ENCODE results near the gene PAK6.
A peak's percentile ranks its signal among the peaks of the same experiment; 100 is the strongest.

Gene PAK6

GRCh38 chr15:40269604-40270003, 30.7 kb downstream of the PAK6 start:
- DNase-seq: no peak
- in situ Hi-C loops (cut with MboI; ENCODE audit: low pct_unique_long_range_greater_than_20kb, low sequenced_read_pairs): loop anchor here (10.0 to 25.0 kb wide), 2 partner anchors 55 to 482 kb away; partner anchors contain the start of gene FSIP1

GRCh38 chr15:40270246-40270995, 31.6 kb downstream of the PAK6 start:
- no peak for DNase-seq
- in situ Hi-C loops (cut with MboI; ENCODE audit: low pct_unique_long_range_greater_than_20kb, low sequenced_read_pairs): loop anchor here (10.0 to 25.0 kb wide), 2 partner anchors 56 to 483 kb away; partner anchors contain the start of gene FSIP1

- no peak for DNase-seq
- in situ Hi-C loops (cut with MboI; ENCODE audit: low pct_unique_long_range_greater_than_20kb, low sequenced_read_pairs): loop anchor here (10.0 to 25.0 kb wide), 2 partner anchors 57 to 485 kb away; partner anchors contain the start of gene FSIP1
Observed at GRCh38 chr15:40271685-40272484, 33.0 kb downstream of the PAK6 start.

- in situ Hi-C loops (cut with MboI; ENCODE audit: low pct_unique_long_range_greater_than_20kb, low sequenced_read_pairs): loop anchor here (10.0 to 25.0 kb wide), 2 partner anchors 58 to 485 kb away; partner anchors contain the start of gene FSIP1
- DNase-seq: no peak
Observed at GRCh38 chr15:40272485-40273056, 33.7 kb downstream of the PAK6 start.

- in situ Hi-C loops (cut with MboI; ENCODE audit: low pct_unique_long_range_greater_than_20kb, low sequenced_read_pairs): loop anchor here (10.0 to 25.0 kb wide), 2 partner anchors 59 to 486 kb away; partner anchors contain the start of gene FSIP1
- DNase-seq: no peak
Observed at GRCh38 chr15:40273428-40273827, 34.6 kb downstream of the PAK6 start.

GRCh38 chr15:40274350-40275274, 35.7 kb downstream of the PAK6 start:
- in situ Hi-C loops (cut with MboI; ENCODE audit: low pct_unique_long_range_greater_than_20kb, low sequenced_read_pairs): loop anchor here (10.0 to 25.0 kb wide), 2 partner anchors 60 to 487 kb away; partner anchors contain the start of gene FSIP1
- DNase-seq: peak; percentile 95

GRCh38 chr15:40275523-40275922, 36.7 kb downstream of the PAK6 start:
- in situ Hi-C loops (cut with MboI; ENCODE audit: low pct_unique_long_range_greater_than_20kb, low sequenced_read_pairs): loop anchor here (10.0 kb wide), 1 partner anchor 61 kb away; no protein-coding TSS in a partner anchor
- DNase-seq: no peak

GRCh38 chr15:40275954-40276353, 37.1 kb downstream of the PAK6 start:
- in situ Hi-C loops (cut with MboI; ENCODE audit: low pct_unique_long_range_greater_than_20kb, low sequenced_read_pairs): loop anchor here (10.0 kb wide), 1 partner anchor 61 kb away; no protein-coding TSS in a partner anchor
- no peak for DNase-seq

GRCh38 chr15:40276927-40277326, 38.1 kb downstream of the PAK6 start:
- in situ Hi-C loops (cut with MboI; ENCODE audit: low pct_unique_long_range_greater_than_20kb, low sequenced_read_pairs): loop anchor here (10.0 kb wide), 1 partner anchor 62 kb away; no protein-coding TSS in a partner anchor

GRCh38 chr15:40277471-40277870, 38.6 kb downstream of the PAK6 start:
- in situ Hi-C loops (cut with MboI; ENCODE audit: low pct_unique_long_range_greater_than_20kb, low sequenced_read_pairs): loop anchor here (10.0 kb wide), 1 partner anchor 63 kb away; no protein-coding TSS in a partner anchor
- DNase-seq: peak; percentile 52

More at GRCh38 chr15:40276927-40277326, 38.1 kb downstream of the PAK6 start:
- no peak for DNase-seq

GRCh38 chr15:40278026-40278425, 39.2 kb downstream of the PAK6 start:
- DNase-seq: no peak
- in situ Hi-C loops (cut with MboI; ENCODE audit: low pct_unique_long_range_greater_than_20kb, low sequenced_read_pairs): loop anchor here (10.0 kb wide), 1 partner anchor 63 kb away; no protein-coding TSS in a partner anchor

GRCh38 chr15:40279437-40280141, 40.7 kb downstream of the PAK6 start:
- DNase-seq: peak; percentile 71
- in situ Hi-C loops (cut with MboI; ENCODE audit: low pct_unique_long_range_greater_than_20kb, low sequenced_read_pairs): loop anchor here (10.0 kb wide), 1 partner anchor 65 kb away; no protein-coding TSS in a partner anchor

GRCh38 chr15:40280260-40281056, 41.6 kb downstream of the PAK6 start:
- in situ Hi-C loops (cut with MboI; ENCODE audit: low pct_unique_long_range_greater_than_20kb, low sequenced_read_pairs): no loop called here
- no peak for DNase-seq

- no peak for DNase-seq
- in situ Hi-C loops (cut with MboI; ENCODE audit: low pct_unique_long_range_greater_than_20kb, low sequenced_read_pairs): no loop called here
Observed at GRCh38 chr15:40281057-40281800, 42.4 kb downstream of the PAK6 start.

GRCh38 chr15:40281801-40282146, 42.9 kb downstream of the PAK6 start:
- no peak for DNase-seq
- in situ Hi-C loops (cut with MboI; ENCODE audit: low pct_unique_long_range_greater_than_20kb, low sequenced_read_pairs): no loop called here

Data from KBM-7 (cell line).